HG03139 (cell line): ENCODE measurements around the gene HNRNPH1.
"Not testable (repeated sequence)": the region's sequence is repeated elsewhere in the genome, so short reads cannot be mapped to it uniquely, and the experiment has no call there.

Experiments used
- ATAC-seq: cut with Tn5 transposase; IDR thresholded peaks from one replicate; pipeline ENCODE4 v1.9.1; 2021; ENCODE audit not compliant: unreplicated experiment

HNRNPH1 gene

GRCh38 chr5:179623003-179623905, at the start of gene HNRNPH1:
Gene HNRNPH1, minus strand, starts transcription at chr5:179623671. Its CDS starts 538 bp downstream, at chr5:179623133.
- peak; percentile 71 for ATAC-seq

- no peak for ATAC-seq
These were observed 44.9 kb upstream of the HNRNPH1 start for GRCh38 chr5:179668391-179668790.

DNA sequence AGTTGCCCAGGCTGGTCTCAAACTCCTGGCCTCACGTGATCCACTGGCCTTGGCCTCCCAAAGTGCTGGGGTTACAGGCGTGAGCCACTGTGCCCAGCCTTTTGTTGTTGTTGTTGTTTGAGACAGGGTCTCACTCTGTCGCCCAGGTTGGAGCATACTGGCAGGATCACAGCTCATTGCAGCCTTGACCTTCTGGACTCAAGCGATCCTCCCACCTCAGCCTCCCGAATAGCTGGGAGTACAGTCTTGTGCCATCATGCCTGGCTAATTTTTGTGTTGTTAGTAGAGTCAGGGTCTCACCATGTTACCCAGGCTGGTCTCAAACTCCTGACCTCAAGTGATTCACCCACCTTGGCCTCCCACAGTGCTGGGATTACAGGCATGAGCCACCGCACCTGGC, 38.2 kb upstream of the HNRNPH1 start:
- ATAC-seq: not testable (repeated sequence)

GRCh38 chr5:179658179-179658856, 34.8 kb upstream of the HNRNPH1 start:
- ATAC-seq: peak; percentile 52

DNA sequence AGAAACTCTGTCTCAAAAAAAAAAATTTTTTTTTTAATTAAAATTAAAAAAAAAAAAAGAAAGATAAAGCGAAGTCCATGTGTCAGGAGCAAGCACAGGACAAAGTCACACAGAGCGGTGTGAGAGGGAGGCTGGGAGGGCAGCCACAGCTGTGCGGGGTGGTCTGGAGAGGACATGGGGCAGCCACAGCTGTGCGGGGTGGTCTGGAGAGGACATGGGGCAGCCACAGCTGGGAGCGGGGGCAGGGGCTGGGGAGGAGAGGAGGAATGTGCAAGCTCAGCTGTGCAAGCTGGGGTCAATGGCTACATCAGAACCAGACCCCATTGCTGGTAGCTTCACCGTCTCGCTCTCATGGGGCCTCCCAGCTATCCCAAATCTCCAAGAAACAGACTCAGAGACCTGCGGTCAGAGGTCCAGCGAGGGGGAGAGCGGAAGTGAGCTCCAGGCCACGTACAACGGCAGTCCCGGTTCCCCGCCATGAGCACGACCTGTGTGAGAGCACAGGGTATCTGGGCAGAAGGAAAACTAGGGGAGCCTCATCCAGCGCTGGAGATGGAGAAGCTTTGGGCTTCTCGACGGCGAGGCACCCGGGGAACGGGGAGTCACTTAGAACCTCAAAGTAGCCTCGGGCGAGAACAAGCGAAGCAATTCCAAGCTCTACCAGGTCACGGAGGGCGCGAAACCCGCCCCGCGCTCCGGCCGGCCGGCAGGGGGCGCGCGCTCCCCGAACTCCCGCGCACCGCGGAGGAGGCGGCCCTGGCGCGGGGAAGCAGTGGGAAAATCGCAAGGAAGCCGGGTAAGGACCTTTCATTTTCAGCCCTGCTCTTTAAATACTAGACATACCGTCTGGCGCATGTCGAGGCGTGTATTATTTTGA, 34.1 kb upstream of the HNRNPH1 start:
- ATAC-seq: peak; percentile 81

DNA sequence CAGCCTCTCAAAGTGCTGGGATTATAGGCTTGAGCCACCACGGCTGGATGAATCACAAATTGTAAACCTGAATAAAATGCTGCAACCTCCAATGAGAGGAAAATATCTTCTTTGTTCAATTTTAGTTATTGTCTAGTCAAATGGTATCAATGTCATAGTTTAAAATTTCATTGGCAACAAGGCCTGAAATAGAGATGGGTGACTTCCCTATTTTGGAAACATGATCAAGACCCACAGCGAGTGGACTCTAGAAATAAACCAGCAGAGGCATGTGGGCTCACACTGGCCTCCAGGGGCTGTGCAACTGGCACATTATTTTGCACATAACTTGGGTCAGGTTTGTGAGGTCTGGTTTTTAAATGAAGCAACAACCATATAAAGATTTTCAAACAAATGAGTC, 29.7 kb upstream of the HNRNPH1 start:
- ATAC-seq: not testable (repeated sequence)

- not testable (repeated sequence) for ATAC-seq
These were observed 26.8 kb upstream of the HNRNPH1 start for GRCh38 chr5:179650245-179650644.

DNA sequence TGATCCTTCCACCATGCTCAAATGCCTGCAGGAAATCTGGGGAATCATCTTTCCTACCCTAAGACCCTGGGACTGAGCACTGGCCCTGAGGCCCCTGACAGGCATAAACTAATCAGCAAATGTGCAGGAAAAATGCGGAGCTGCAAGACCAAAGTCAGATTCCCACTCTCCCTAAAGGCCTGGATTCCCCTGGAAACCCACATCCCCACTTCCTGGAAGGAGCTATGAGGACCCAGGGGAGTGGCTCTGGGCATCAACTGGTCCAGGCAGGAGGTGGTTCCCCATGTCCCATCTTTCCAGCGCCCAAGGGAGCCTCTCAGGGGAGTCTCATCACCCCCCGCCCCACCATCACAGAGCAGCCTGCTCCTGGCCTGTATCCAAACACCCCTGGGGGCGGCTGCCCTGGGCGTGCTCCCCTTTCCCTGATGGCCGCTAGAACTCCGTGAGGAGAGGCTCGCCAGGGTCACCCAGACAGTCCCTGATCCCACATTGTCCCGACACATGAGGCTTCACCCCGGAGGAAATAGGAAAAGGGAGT, 25.8 kb upstream of the HNRNPH1 start:
- ATAC-seq: not testable (repeated sequence)

- ATAC-seq: no peak
These were observed 24.9 kb upstream of the HNRNPH1 start for GRCh38 chr5:179648410-179648809.

- not testable (repeated sequence) for ATAC-seq
These were observed 21.3 kb upstream of the HNRNPH1 start for GRCh38 chr5:179644766-179645165.

GRCh38 chr5:179643141-179643920, 19.9 kb upstream of the HNRNPH1 start:
- ATAC-seq: not testable (repeated sequence)

- not testable (repeated sequence) for ATAC-seq
These were observed 19.2 kb upstream of the HNRNPH1 start for GRCh38 chr5:179642626-179643025.

GRCh38 chr5:179641745-179642144, 18.3 kb upstream of the HNRNPH1 start:
- not testable (repeated sequence) for ATAC-seq

- not testable (repeated sequence) for ATAC-seq
These were observed 15.8 kb upstream of the HNRNPH1 start for GRCh38 chr5:179639296-179639695.

- ATAC-seq: peak; percentile 88
These were observed 11.1 kb upstream of the HNRNPH1 start for GRCh38 chr5:179634370-179635172.

DNA sequence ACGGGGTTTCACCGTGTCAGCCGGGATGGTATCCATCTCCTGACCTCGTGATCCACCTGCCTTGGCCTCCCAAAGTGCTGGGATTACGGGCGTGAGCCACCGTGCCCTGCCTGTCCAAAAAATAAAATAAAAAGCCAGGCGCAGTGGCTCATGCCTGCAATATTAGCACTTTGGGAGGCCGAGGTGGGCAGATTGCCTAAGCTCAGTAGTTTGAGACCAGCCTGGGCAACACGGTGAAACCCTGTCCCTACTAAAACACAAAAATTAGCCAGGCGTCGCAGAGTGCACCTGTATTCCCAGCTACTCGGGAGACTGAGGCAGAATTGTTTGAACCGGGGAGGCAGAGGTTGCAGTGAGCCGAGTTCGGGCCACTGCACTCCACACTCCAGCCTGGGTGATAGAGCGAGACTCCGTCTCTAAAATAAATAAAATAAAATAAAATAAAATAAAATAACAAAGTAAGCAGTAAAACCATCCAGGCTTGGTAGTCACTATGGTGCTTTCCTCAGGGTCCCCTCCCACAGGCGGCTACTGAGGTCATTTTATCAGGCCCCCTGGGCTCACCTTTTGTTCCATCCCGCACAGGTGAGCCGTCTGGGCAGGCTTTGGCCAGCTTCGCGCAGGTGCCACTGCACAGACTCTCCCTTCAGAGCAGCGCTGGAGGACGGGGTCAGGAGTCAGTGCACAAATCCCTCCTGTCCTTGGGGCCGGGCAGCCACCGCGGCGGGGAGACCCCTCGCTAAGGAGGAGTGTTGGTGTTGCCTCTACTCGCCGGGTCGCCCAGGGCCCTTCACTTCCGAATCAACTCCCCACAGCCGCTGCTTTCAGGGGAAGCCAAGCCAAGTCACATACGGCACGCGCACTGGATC, 10.3 kb upstream of the HNRNPH1 start:
- ATAC-seq: peak; percentile 37

DNA sequence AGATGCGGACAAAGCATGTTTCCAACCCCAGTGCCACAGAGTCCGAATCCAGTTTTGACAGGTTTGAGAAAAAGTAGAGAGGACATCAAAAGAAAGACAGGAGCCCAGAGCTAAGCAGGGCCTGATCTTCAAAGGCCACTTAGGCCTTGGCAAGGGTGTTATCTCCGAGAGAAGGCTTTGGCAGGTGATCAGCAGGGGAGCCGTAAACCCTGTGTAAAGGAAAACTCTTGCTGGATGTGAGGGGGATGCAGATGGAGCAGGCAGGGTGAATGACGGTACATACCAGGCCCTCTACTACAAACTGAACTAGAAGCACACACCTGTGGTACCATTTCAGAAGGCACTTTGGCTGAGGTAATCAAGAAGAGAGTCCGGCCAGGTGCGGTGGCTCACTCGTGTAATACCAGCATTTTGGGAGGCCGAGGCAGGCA, 1.4 kb upstream of the HNRNPH1 start:
- no peak for ATAC-seq
